ENCODE results near the gene F13A1.

F13A1 gene
- long read RNA-seq: 0 reads

- peak in 1 of 2 experiments; percentile 77 for DNase-seq (ENCODE audit: low read depth in 1 of 2, low spot score in 1 of 2)
- H3K27ac ChIP-seq (replicated peaks): no peak within 1 kb of the TSS; the same call in 1 of the 2 replicates
- peak within 1 kb of the TSS; percentile 22 for H3K4me3 ChIP-seq (replicated peaks; ENCODE audit: insufficient read depth, low read length)
- no peak for TF ChIP-seq REST (IDR thresholded peaks at IDR 0.05; ENCODE audit: insufficient replicate concordance, low read depth)
- TF ChIP-seq CTCF (IDR thresholded peaks at IDR 0.05; ENCODE audit: insufficient read depth, low read length): no peak
- peak; percentile 88 for TF ChIP-seq SPI1 (IDR thresholded peaks at IDR 0.05; ENCODE audit: borderline replicate concordance, low read depth)
- no peak for TF ChIP-seq POLR2AphosphoS5 (IDR thresholded peaks at IDR 0.05; ENCODE audit: low read depth)
- no peak for TF ChIP-seq GABPA (IDR thresholded peaks at IDR 0.05; ENCODE audit: low read depth)
- no peaks in the 10 kb centered on the region for H3K27me3 ChIP-seq (ENCODE audit: insufficient read depth, poor library complexity, severe bottlenecking)
Measured at GRCh38 chr6:6319952-6320811, at the start of gene F13A1. F13A1 (minus strand) TSS chr6:6320662; CDS start chr6:6318664, 1,998 bp downstream.

GRCh38 chr6:6368684-6369052 is 48.2 kb upstream of the F13A1 start:
- DNase-seq (ENCODE audit: low read depth in 1 of 2, low spot score in 1 of 2): peak in 1 of 2 experiments; percentile 67
- Histone ChIP-seq H3K27me3 (ENCODE audit: insufficient read depth, poor library complexity, severe bottlenecking) (no peaks in the 10 kb centered on the region), H3K4me3 (replicated peaks; ENCODE audit: insufficient read depth, low read length) (no peak overlapping the region), H3K27ac (replicated peaks) (no peak overlapping the region)
- TF ChIP-seq GABPA (IDR thresholded peaks at IDR 0.05; ENCODE audit: low read depth): no peak
- TF ChIP-seq CTCF (IDR thresholded peaks at IDR 0.05; ENCODE audit: insufficient read depth, low read length): no peak

GRCh38 chr6:6368040-6368683 is 47.7 kb upstream of the F13A1 start:
- H3K27ac ChIP-seq (replicated peaks): no peak overlapping the region
- no peak overlapping the region for H3K4me3 ChIP-seq (replicated peaks; ENCODE audit: insufficient read depth, low read length)
- H3K27me3 ChIP-seq (ENCODE audit: insufficient read depth, poor library complexity, severe bottlenecking): no peaks in the 10 kb centered on the region
- DNase-seq (ENCODE audit: low read depth in 1 of 2, low spot score in 1 of 2): no peak
- no peak for TF ChIP-seq SPI1 (IDR thresholded peaks at IDR 0.05; ENCODE audit: borderline replicate concordance, low read depth)
- TF ChIP-seq POLR2AphosphoS5 (IDR thresholded peaks at IDR 0.05; ENCODE audit: low read depth): no peak
- TF ChIP-seq REST (IDR thresholded peaks at IDR 0.05; ENCODE audit: insufficient replicate concordance, low read depth): no peak
- no peak for TF ChIP-seq GABPA (IDR thresholded peaks at IDR 0.05; ENCODE audit: low read depth)
- TF ChIP-seq CTCF (IDR thresholded peaks at IDR 0.05; ENCODE audit: insufficient read depth, low read length): no peak
